PC-9 (cell line): ENCODE data around the gene EPHB1. TPM values are rescaled to one million over a fixed set of nuclear protein-coding genes. Genes with fewer than 3 reads are reported as not detected.

Experiments used
- BruUV-seq: library from RNA; stranded (reverse); fragments of 400-500 nt; replicated peaks from 2 replicates; lab custom pipeline; 2021; lab: Mats Ljungman, UMichigan
- CTCF ChIA-PET: fragments of 300-600 bp; sonication (Branson Sonifier 250); formaldehyde crosslinking; loops from one replicate; lab custom pipeline; 2022; ENCODE audit warnings: antibody characterized with exemption; lab: Charles Lee
- POLR2A ChIA-PET: fragments of 300-600 bp; sonication (Branson Sonifier 250); formaldehyde crosslinking; loops from one replicate; lab custom pipeline; 2022; ENCODE audit warnings: antibody characterized with exemption; ENCODE audit not compliant: unreplicated experiment; lab: Charles Lee
- DNase-seq, 2 experiments: peaks; one replicate each; pipeline versions ENCODE4 v3.0.0 to v3.0.0-alpha.2; 2015 to 2022; ENCODE audit warnings: mixed read lengths in 1 of 2
- H2AFZ ChIP-seq: fragments of 200-600 bp; sonication (generic); 2 replicates; pipeline ENCODE4 v1.8.1; 2017; ENCODE audit warnings: antibody characterized with exemption
- H3F3A ChIP-seq: fragments of 200-600 bp; sonication (generic); 2 replicates; pipeline ENCODE4 v1.8.1; 2017; ENCODE audit warnings: antibody characterized with exemption, mild to moderate bottlenecking, low read depth; ENCODE audit not compliant: insufficient read depth
- H3K27ac ChIP-seq: fragments of 200-600 bp; sonication (generic); 2 replicates; pipeline ENCODE4 v1.6.1; 2016; ENCODE audit warnings: mixed run types
- H3K27me3 ChIP-seq: fragments of 200-600 bp; sonication (generic); 2 replicates; pipeline ENCODE4 v1.6.1; 2016; ENCODE audit warnings: low read depth, mixed run types; ENCODE audit not compliant: insufficient read depth
- H3K36me3 ChIP-seq: fragments of 200-600 bp; sonication (generic); 2 replicates; pipeline ENCODE4 v1.6.1; 2016; ENCODE audit warnings: low read depth, mixed run types
- H3K4me1 ChIP-seq: fragments of 200-600 bp; sonication (generic); replicated peaks from 2 replicates; pipeline ENCODE4 v1.6.1; 2016; ENCODE audit warnings: mixed run types; ENCODE audit not compliant: insufficient read depth
- H3K4me2 ChIP-seq: fragments of 200-600 bp; sonication (generic); 2 replicates; pipeline ENCODE4 v1.6.1; 2017; ENCODE audit warnings: mixed run types
- H3K4me3 ChIP-seq: fragments of 200-600 bp; sonication (generic); 2 replicates; pipeline ENCODE4 v1.6.1; 2016; ENCODE audit warnings: mixed run types
- H3K79me2 ChIP-seq: fragments of 200-600 bp; sonication (generic); 2 replicates; pipeline ENCODE4 v1.6.1; 2017; ENCODE audit warnings: low read depth, mixed run types
- H3K9me2 ChIP-seq: fragments of 200-600 bp; sonication (generic); 2 replicates; pipeline ENCODE4 v1.8.1; 2017; ENCODE audit warnings: mild to moderate bottlenecking; ENCODE audit not compliant: insufficient read depth
- H3K9me3 ChIP-seq: fragments of 200-600 bp; sonication (generic); 2 replicates; pipeline ENCODE4 v1.8.1; 2016; ENCODE audit warnings: low read depth; ENCODE audit not compliant: insufficient read depth
- H4K20me1 ChIP-seq: fragments of 200-600 bp; sonication (generic); 2 replicates; pipeline ENCODE4 v1.8.1; 2017; ENCODE audit not compliant: insufficient read depth
- EZH2 ChIP-seq: fragments of 200-600 bp; sonication (generic); IDR thresholded peaks from 2 replicates; pipeline ENCODE4 v1.8.0; 2017; ENCODE audit warnings: antibody characterized with exemption, low read depth
- intact Hi-C: fragments of 100-400 bp; cut with micrococcal nuclease; formaldehyde crosslinking; loops from one replicate; pipeline ENCODE4 v1.10.0; 2022; ENCODE audit not compliant: unreplicated experiment
- total RNA-seq: library from RNA; stranded (reverse); gene quantifications from 2 replicates; pipeline ENCODE4 v1.2.3, GENCODE V29; 2021
- TF ChIP-seq, protein P1 (sequence below): fragments of 200-600 bp; sonication (generic); conservative IDR thresholded peaks from 2 replicates; pipeline ENCODE4 v1.6.1; 2017; ENCODE audit warnings: mixed run types, antibody characterized with exemption, mild to moderate bottlenecking, moderate library complexity

The EPHB1 gene
- total RNA-seq, 1 experiment from 2014 or later: 0.15 TPM

DNA sequence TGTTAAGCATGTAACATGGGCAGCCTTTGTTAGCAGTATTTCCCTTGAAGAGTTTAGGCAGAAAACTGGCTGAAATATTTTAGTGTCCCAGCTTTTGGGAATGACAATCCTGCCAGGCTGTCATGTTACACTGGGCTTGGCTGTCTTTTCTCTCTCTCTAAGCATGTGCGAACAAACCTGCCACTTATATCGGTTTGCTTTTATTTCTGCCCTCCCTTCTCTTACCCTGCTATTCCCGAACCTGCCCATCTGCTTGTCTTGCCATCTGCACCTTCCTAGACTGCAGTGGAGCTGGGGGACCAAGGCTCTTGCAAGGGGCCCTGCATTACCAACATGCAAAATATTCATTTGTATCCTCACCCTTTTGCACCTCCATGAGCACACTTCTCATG lies 339.6 kb downstream of the EPHB1 start:
- no peak for DNase-seq
- Histone ChIP-seq H2AFZ (no peak overlapping the region), H3F3A (no peaks in the 10 kb centered on the region), H4K20me1 (no peaks in the 10 kb centered on the region), H3K4me2 (no peak overlapping the region), H3K4me3 (no peak overlapping the region), H3K9me3 (no peaks in the 10 kb centered on the region), H3K79me2 (no peaks in the 10 kb centered on the region), H3K36me3 (no peaks in the 10 kb centered on the region), H3K4me1 (no peaks in the 10 kb centered on the region), H3K27me3 (peaks cover 35% of the 10 kb centered on the region), H3K27ac (no peak overlapping the region), H3K9me2 (no peaks in the 10 kb centered on the region)
- no TSS peak for BruUV-seq
- TF ChIP-seq EZH2: no peak
- TF ChIP-seq, protein P1, sequence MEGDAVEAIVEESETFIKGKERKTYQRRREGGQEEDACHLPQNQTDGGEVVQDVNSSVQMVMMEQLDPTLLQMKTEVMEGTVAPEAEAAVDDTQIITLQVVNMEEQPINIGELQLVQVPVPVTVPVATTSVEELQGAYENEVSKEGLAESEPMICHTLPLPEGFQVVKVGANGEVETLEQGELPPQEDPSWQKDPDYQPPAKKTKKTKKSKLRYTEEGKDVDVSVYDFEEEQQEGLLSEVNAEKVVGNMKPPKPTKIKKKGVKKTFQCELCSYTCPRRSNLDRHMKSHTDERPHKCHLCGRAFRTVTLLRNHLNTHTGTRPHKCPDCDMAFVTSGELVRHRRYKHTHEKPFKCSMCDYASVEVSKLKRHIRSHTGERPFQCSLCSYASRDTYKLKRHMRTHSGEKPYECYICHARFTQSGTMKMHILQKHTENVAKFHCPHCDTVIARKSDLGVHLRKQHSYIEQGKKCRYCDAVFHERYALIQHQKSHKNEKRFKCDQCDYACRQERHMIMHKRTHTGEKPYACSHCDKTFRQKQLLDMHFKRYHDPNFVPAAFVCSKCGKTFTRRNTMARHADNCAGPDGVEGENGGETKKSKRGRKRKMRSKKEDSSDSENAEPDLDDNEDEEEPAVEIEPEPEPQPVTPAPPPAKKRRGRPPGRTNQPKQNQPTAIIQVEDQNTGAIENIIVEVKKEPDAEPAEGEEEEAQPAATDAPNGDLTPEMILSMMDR: no peak
- intact Hi-C loops: no loop called here
- POLR2A ChIA-PET: no interaction called here
- CTCF ChIA-PET: no interaction called here

DNA sequence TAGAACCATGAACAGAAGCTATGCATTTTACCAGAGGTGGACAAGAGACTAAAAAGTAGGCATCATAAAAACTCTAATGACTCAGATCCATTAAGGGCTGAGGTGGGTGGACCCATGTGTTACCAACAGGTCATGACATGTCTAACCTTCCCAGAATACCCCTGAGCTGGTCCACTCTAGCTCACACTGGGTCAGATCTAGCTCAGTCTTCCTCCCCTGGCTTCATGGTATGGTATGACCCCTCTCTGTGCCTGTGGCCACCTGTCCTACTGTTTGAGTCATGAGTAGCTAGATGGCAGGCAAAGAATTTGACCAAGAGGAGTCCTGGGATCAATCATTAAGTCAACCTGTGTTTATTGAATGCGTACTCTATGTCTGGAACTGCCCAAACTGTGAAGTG lies 340.4 kb downstream of the EPHB1 start:
- DNase-seq: no peak
- Histone ChIP-seq H3K4me2 (no peak overlapping the region), H3K4me3 (no peak overlapping the region), H3K9me3 (no peaks in the 10 kb centered on the region), H3F3A (no peaks in the 10 kb centered on the region), H3K27me3 (peaks cover 33% of the 10 kb centered on the region), H3K9me2 (no peaks in the 10 kb centered on the region), H2AFZ (no peak overlapping the region), H3K36me3 (no peaks in the 10 kb centered on the region), H3K4me1 (no peaks in the 10 kb centered on the region), H3K79me2 (no peaks in the 10 kb centered on the region), H4K20me1 (no peaks in the 10 kb centered on the region), H3K27ac (no peak overlapping the region)
- POLR2A ChIA-PET: no interaction called here
- no TSS peak for BruUV-seq
- TF ChIP-seq EZH2: no peak
- TF ChIP-seq, protein P1: no peak
- intact Hi-C loops: no loop called here
- CTCF ChIA-PET: no interaction called here

DNA sequence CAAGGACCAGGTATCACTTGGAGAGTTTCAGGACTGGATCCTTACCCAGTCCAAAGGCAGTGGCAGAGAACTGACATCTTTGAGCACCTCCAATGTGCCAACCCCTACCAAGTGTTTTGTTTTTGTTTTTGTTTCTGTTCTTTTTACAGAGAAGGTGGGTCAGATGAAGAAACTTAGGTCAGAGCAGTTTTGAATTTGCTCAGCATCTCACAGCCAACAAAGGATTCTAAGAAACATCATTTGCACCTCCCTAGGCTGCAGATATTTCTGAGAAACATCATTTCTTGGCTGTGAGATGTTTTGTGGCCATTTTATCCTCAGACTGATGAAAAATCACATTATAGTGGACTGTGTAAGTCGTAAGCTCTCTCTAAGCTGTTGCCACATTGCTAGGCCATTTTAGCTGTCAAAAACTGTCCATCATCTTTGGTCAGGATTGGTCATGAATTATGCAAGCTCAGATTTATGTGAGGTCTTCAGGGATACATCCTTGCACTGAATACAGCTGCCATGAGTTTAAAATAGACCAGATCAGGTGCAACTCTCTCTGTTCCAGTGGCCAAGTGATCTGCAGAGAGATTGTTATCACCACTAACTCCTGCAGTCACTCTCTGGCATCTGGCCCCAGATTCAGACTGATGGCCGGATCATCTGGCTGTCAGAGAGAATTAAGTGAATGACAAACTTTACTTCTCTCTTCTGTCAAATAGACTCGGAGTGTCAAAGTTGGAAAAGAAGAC lies 341.5 kb downstream of the EPHB1 start:
- Histone ChIP-seq H3K27me3 (peaks cover 22% of the 10 kb centered on the region), H2AFZ (no peak overlapping the region), H3K27ac (no peak overlapping the region), H3K36me3 (no peaks in the 10 kb centered on the region), H4K20me1 (no peaks in the 10 kb centered on the region), H3K4me2 (no peak overlapping the region), H3K79me2 (no peaks in the 10 kb centered on the region), H3K9me3 (no peaks in the 10 kb centered on the region), H3F3A (no peaks in the 10 kb centered on the region), H3K4me3 (no peak overlapping the region), H3K9me2 (no peaks in the 10 kb centered on the region), H3K4me1 (no peaks in the 10 kb centered on the region)
- ChIA-PET POLR2A (no interaction called here), CTCF (no interaction called here)
- no peak for TF ChIP-seq EZH2
- TF ChIP-seq, protein P1: no peak
- no TSS peak for BruUV-seq
- no peak for DNase-seq
- intact Hi-C loops: no loop called here
